Ureter (tissue), 1 donor: ENCODE data around the gene NMUR1. TPM values are rescaled to one million over a fixed set of nuclear protein-coding genes. Genes with fewer than 3 reads are reported as not detected.
A peak's percentile ranks its signal among the peaks of the same experiment; 100 is the strongest.

Experiments used
- DNase-seq: peaks from one replicate; pipeline ENCODE4 v3.0.0-alpha.2; 2020; ENCODE audit warnings: low spot score
- total RNA-seq: library from RNA; stranded (reverse); gene quantifications from one replicate; pipeline ENCODE4 v1.2.4, GENCODE V29; 2023
- donor health status: DM: yes; HTN: yes; CAD: no.

The NMUR1 gene
- total RNA-seq, 1 donor from 2014 or later, result 2.0 TPM

- no peak for DNase-seq
Observed at GRCh38 chr2:231488331-231488730, 41.9 kb downstream of the NMUR1 start.

GRCh38 chr2:231486851-231487596, 43.2 kb downstream of the NMUR1 start:
- no peak for DNase-seq

GRCh38 chr2:231483398-231484329, 46.6 kb downstream of the NMUR1 start:
- no peak for DNase-seq

- peak; percentile 76 for DNase-seq
Observed at GRCh38 chr2:231482806-231483391, 47.3 kb downstream of the NMUR1 start.

GRCh38 chr2:231480781-231481180, 49.5 kb downstream of the NMUR1 start:
- DNase-seq, result no peak

- DNase-seq, result peak; percentile 4
Observed at GRCh38 chr2:231479455-231479854, 50.8 kb downstream of the NMUR1 start.

GRCh38 chr2:231476920-231477319, 53.3 kb downstream of the NMUR1 start:
- no peak for DNase-seq

GRCh38 chr2:231475965-231476364, 54.3 kb downstream of the NMUR1 start:
- no peak for DNase-seq

Other genes with a start within 250 kb of the NMUR1 start
- gene B3GNT7, start 134.7 kb downstream of the NMUR1 start, total RNA-seq, result 2.2 TPM
- 566 TPM for gene NCL, start 66.0 kb downstream of the NMUR1 start, total RNA-seq
- not detected for gene TEX44, start 62.4 kb upstream of the NMUR1 start, total RNA-seq
- gene PTMA, start 178.1 kb upstream of the NMUR1 start, total RNA-seq, result 1,016 TPM